Measurements from ENCODE around the gene AHI1. TPM values are rescaled to one million over a fixed set of nuclear protein-coding genes. Genes with fewer than 3 reads are reported as not detected.
"Not testable (repeated sequence)": the region's sequence is repeated elsewhere in the genome, so short reads cannot be mapped to it uniquely, and the experiment has no call there.

AHI1 gene
- total RNA-seq, 2 experiments from 2014 or later, result 21.1 to 27.5 TPM

DNA sequence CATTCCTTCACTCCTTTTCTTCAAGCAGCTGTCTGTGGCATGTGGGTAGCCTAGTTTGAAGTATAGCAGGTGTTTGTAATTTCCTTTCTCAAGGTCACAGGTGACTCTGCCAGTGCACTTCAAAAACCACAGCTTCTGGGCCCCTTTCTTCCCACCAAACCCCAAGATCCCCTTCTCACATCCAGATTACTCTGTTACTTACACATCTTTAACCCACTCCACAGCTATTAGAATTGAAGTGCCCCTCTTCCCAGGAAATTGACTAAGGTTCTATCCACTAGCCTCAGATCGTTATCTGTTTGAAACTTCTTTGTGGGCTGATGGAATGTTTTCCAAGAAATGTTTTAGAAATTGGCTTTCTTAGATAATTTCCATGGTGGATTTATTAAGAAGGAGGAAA lies 150.8 kb downstream of the AHI1 start:
- no peak overlapping the region for H3K27ac Mint-ChIP-seq
- TF ChIP-seq, protein P1, sequence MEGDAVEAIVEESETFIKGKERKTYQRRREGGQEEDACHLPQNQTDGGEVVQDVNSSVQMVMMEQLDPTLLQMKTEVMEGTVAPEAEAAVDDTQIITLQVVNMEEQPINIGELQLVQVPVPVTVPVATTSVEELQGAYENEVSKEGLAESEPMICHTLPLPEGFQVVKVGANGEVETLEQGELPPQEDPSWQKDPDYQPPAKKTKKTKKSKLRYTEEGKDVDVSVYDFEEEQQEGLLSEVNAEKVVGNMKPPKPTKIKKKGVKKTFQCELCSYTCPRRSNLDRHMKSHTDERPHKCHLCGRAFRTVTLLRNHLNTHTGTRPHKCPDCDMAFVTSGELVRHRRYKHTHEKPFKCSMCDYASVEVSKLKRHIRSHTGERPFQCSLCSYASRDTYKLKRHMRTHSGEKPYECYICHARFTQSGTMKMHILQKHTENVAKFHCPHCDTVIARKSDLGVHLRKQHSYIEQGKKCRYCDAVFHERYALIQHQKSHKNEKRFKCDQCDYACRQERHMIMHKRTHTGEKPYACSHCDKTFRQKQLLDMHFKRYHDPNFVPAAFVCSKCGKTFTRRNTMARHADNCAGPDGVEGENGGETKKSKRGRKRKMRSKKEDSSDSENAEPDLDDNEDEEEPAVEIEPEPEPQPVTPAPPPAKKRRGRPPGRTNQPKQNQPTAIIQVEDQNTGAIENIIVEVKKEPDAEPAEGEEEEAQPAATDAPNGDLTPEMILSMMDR (IDR thresholded peaks at IDR 0.05), result no peak
- no peaks in the 10 kb centered on the region for H3K27me3 ChIP-seq (ENCODE audit: control insufficient read depth in 1 of 2, insufficient read depth in 2 of 2, low read length in 2 of 2)
- no peaks in the 10 kb centered on the region for H3K9me3 ChIP-seq (ENCODE audit: control insufficient read depth in 1 of 2, insufficient read depth in 1 of 2, low read length in 2 of 2)
- intact Hi-C loops (cut with DNase I, micrococcal nuclease), result no loop called here
- H3K27ac ChIP-seq (ENCODE audit: low read depth in 1 of 2, low read length in 2 of 2), result no peak overlapping the region
- ATAC-seq (ENCODE audit: poor library complexity), result no peak
- H3K4me1 ChIP-seq (ENCODE audit: insufficient read depth, low read length), result no peaks in the 10 kb centered on the region
- H3K27me3 Mint-ChIP-seq, result no peaks in the 10 kb centered on the region
- no peak overlapping the region for H3K4me3 Mint-ChIP-seq
- peaks cover 5% of the 10 kb centered on the region for H3K4me1 Mint-ChIP-seq (ENCODE audit: low read depth)
- no peak overlapping the region for H3K4me3 ChIP-seq (ENCODE audit: low read length)
- POLR2A ChIA-PET, result no interaction called here
- no peaks in the 10 kb centered on the region for H3K36me3 ChIP-seq (ENCODE audit: insufficient read depth, low read length)
- H3K9me3 Mint-ChIP-seq, result no peaks in the 10 kb centered on the region
- no peak for DNase-seq
- CTCF ChIA-PET, result no interaction called here
- no peaks in the 10 kb centered on the region for H3K36me3 Mint-ChIP-seq (ENCODE audit: low read depth)

DNA sequence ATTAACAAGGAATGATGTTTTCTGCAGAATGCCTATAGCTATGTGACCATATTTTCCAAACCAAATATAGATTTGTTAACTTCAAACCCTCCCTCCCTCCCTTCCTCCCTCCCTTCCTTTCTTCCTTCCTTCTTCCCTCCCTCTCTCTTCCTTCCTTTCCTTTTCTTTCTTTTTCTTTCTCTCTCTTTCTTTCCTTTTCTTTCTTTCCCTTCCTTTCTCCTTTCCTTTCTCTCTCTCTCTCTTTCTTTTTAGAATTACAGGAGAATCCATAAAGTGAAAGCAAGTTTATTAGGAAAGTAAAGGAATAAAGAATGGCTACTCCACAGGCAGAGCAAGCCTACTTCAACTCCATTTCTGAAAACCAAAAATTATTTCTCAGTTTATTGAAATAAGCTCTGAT lies 153.0 kb downstream of the AHI1 start:
- POLR2A ChIA-PET, result no interaction called here
- H3K4me1 Mint-ChIP-seq (ENCODE audit: low read depth), result peaks cover 5% of the 10 kb centered on the region

DNA sequence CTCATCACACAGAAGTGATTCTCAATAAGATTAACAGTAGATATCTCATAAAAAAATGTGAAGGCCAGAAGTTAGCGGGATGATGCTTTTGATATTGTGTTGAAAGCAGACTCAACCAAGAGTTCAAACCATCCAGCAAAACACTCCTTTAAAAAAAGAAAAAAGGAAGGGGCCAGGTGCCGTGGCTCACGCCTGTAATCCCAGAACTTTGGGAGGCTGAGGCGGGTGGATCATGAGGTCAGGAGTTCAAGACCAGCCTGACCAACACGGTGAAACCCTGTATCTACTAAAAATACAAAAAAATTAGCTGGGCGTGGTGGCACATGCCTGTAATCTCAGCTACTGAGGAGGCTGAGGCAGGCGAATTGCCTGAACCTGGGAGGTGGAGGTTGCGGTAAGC lies 157.6 kb downstream of the AHI1 start:
- H3K36me3 Mint-ChIP-seq (ENCODE audit: low read depth); DNase-seq; H3K4me1 ChIP-seq (ENCODE audit: insufficient read depth, low read length); CTCF ChIA-PET; H3K27me3 ChIP-seq (ENCODE audit: control insufficient read depth in 1 of 2, insufficient read depth in 2 of 2, low read length in 2 of 2); H3K4me3 Mint-ChIP-seq; H3K27ac ChIP-seq (ENCODE audit: low read depth in 1 of 2, low read length in 2 of 2); ATAC-seq (ENCODE audit: poor library complexity); H3K27ac Mint-ChIP-seq; H3K4me3 ChIP-seq (ENCODE audit: low read length); H3K27me3 Mint-ChIP-seq; H3K9me3 ChIP-seq (ENCODE audit: control insufficient read depth in 1 of 2, insufficient read depth in 1 of 2, low read length in 2 of 2); H3K9me3 Mint-ChIP-seq; POLR2A ChIA-PET; H3K36me3 ChIP-seq (ENCODE audit: insufficient read depth, low read length); H3K4me1 Mint-ChIP-seq (ENCODE audit: low read depth); intact Hi-C loops (cut with DNase I, micrococcal nuclease): not testable (repeated sequence)

More for the DNA sequence above, 153.0 kb downstream of the AHI1 start:
- H3K36me3 Mint-ChIP-seq (ENCODE audit: low read depth), result no peaks in the 10 kb centered on the region
- H3K4me1 ChIP-seq (ENCODE audit: insufficient read depth, low read length), result no peaks in the 10 kb centered on the region
- no peak for ATAC-seq (ENCODE audit: poor library complexity)
- H3K27me3 ChIP-seq (ENCODE audit: control insufficient read depth in 1 of 2, insufficient read depth in 2 of 2, low read length in 2 of 2), result no peaks in the 10 kb centered on the region
- intact Hi-C loops (cut with DNase I, micrococcal nuclease), result no loop called here
- no peak overlapping the region for H3K4me3 Mint-ChIP-seq
- H3K4me3 ChIP-seq (ENCODE audit: low read length), result no peak overlapping the region
- no peaks in the 10 kb centered on the region for H3K9me3 ChIP-seq (ENCODE audit: control insufficient read depth in 1 of 2, insufficient read depth in 1 of 2, low read length in 2 of 2)
- CTCF ChIA-PET, result interaction anchor here (0.6 kb wide), 1 partner anchor 36 kb away, joined by 4 read pairs; no protein-coding TSS in a partner anchor
- no peak overlapping the region for H3K27ac ChIP-seq (ENCODE audit: low read depth in 1 of 2, low read length in 2 of 2)
- TF ChIP-seq, protein P1 (IDR thresholded peaks at IDR 0.05), result no peak
- no peaks in the 10 kb centered on the region for H3K9me3 Mint-ChIP-seq
- no peaks in the 10 kb centered on the region for H3K36me3 ChIP-seq (ENCODE audit: insufficient read depth, low read length)
- H3K27ac Mint-ChIP-seq, result no peak overlapping the region
- no peak for DNase-seq
- H3K27me3 Mint-ChIP-seq, result no peaks in the 10 kb centered on the region

GRCh38 chr6:135334169-135334568 lies 163.4 kb downstream of the AHI1 start:
- POLR2A ChIA-PET, result interaction anchor here (0.6 kb wide), 1 partner anchor 208 kb away, joined by 3 read pairs; no protein-coding TSS in a partner anchor
- H3K36me3 Mint-ChIP-seq (ENCODE audit: low read depth), result peaks cover 5% of the 10 kb centered on the region
- TF ChIP-seq, protein P1 (IDR thresholded peaks at IDR 0.05), result no peak
- intact Hi-C loops (cut with DNase I, micrococcal nuclease), result no loop called here
- H3K27me3 Mint-ChIP-seq, result no peaks in the 10 kb centered on the region
- no peaks in the 10 kb centered on the region for H3K36me3 ChIP-seq (ENCODE audit: insufficient read depth, low read length)
- no peak overlapping the region for H3K27ac Mint-ChIP-seq
- H3K4me1 ChIP-seq (ENCODE audit: insufficient read depth, low read length), result no peaks in the 10 kb centered on the region
- H3K4me1 Mint-ChIP-seq (ENCODE audit: low read depth), result no peaks in the 10 kb centered on the region
- H3K27ac ChIP-seq (ENCODE audit: low read depth in 1 of 2, low read length in 2 of 2), result no peak overlapping the region
- no peak overlapping the region for H3K4me3 ChIP-seq (ENCODE audit: low read length)
- ATAC-seq (ENCODE audit: poor library complexity) (no peak), DNase-seq (peak in 1 of 14 experiments; percentile 12)
- CTCF ChIA-PET, result interaction anchor here (0.9 to 1.5 kb wide), 2 partner anchors 17 to 18 kb away, joined by 3 read pairs; no protein-coding TSS in a partner anchor
- no peaks in the 10 kb centered on the region for H3K9me3 ChIP-seq (ENCODE audit: control insufficient read depth in 1 of 2, insufficient read depth in 1 of 2, low read length in 2 of 2)
- H3K27me3 ChIP-seq (ENCODE audit: control insufficient read depth in 1 of 2, insufficient read depth in 2 of 2, low read length in 2 of 2), result no peaks in the 10 kb centered on the region
- H3K9me3 Mint-ChIP-seq, result no peaks in the 10 kb centered on the region
- no peak overlapping the region for H3K4me3 Mint-ChIP-seq

Data from CD4-positive, alpha-beta T cell (primary cell).